Limb (tissue), 2 donors: ENCODE results near the gene QPRT.
"Not testable (repeated sequence)": the region's sequence is repeated elsewhere in the genome, so short reads cannot be mapped to it uniquely, and the experiment has no call there.

Experiments
- DNase-seq, 2 donors: peaks; one replicate each; pipeline ENCODE4 v3.0.0-alpha.2; 2016; ENCODE audit errors: extremely low spot score in 2 of 2

The QPRT gene

DNA sequence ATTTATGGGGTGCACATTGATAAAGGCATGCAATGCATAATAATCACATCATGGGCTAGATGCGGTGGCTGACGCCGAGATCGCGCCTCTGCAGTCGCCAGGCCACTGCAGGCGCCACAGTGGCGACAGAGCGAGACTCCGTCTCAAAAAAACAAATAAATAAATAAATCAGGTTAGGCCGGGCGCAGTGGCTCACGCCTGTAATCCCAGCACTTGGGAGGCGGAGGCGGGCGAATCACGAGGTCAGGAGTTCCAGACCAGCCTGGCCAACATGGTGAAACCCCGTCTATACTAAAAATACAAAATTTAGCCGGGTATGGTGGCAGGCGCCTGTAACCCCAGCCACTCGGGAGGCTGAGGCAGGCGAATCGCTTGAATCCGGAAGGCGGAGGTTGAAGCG is 13.6 kb downstream of the QPRT start:
- DNase-seq = not testable (repeated sequence)

- DNase-seq = peak; percentile 44 to 45
These were observed 15.6 kb downstream of the QPRT start for GRCh38 chr16:29694384-29695195.

GRCh38 chr16:29695675-29696074 is 16.7 kb downstream of the QPRT start:
- not testable (repeated sequence) for DNase-seq

- no peak for DNase-seq
These were observed 17.9 kb downstream of the QPRT start for GRCh38 chr16:29696881-29697331.

GRCh38 chr16:29697391-29697790 is 18.4 kb downstream of the QPRT start:
- DNase-seq = no peak

DNA sequence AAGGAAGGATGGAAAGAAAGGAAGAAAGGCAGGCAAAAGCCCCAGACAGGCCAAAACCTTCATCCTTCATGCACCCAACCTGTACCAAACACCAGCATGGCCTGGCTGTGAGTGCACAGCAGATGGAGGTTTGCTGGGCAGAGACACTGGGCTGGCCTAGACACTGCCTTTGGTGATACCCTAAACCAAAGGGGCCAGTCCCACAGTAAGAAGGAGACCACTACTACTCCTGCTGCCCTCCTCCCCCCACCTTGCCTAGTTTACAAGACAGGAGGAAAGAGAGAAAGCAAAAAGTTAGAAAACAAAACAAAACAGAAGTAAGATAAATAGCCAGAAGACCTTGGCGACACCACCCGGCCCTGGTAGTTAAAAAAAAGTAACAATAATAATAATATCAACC is 19.1 kb downstream of the QPRT start:
- no peak for DNase-seq

- no peak for DNase-seq
These were observed 19.7 kb downstream of the QPRT start for GRCh38 chr16:29698484-29699323.

DNA sequence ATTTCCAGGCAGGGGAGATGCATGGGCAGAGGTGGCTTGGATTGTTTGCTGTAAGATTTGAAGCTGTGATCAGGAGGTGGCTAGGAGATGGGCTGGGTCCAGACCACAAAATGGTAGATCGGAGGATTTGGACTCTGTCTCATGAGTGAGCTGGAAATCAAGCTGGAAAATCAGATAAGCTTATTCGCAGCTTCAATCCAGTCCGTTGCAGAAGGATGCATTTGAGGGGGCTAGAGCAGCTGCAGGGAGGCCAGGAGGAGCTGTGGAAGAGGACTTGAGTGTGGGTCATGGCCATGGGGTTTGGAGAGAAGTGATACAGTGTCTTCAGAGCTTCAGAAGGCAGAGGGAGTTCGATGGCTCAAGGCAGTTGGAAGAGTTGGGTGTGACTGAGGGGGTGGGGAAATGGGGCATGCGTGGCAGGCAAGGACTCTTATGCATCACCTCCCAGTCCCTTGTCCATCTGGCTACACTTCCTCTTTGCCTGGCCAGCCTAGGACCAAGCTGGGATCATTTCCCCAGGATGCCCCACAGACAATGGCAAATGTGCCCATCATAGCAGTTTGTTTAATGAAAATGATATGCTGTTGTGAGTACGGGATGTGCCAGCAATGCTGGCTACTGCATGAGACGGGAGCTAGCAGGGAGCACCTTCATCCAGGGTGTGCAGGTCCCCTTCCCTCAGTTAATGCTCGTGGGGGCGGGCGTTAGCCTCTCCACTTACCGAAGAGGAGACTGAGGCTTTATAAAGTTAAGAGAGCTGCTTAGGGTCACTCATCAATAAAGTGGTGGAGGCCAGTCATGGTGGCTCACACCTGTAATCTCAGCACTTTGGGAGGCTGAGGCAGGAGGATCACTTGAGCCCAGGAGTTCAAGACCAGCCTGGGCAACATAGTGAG is 20.6 kb downstream of the QPRT start:
- no peak for DNase-seq

DNA sequence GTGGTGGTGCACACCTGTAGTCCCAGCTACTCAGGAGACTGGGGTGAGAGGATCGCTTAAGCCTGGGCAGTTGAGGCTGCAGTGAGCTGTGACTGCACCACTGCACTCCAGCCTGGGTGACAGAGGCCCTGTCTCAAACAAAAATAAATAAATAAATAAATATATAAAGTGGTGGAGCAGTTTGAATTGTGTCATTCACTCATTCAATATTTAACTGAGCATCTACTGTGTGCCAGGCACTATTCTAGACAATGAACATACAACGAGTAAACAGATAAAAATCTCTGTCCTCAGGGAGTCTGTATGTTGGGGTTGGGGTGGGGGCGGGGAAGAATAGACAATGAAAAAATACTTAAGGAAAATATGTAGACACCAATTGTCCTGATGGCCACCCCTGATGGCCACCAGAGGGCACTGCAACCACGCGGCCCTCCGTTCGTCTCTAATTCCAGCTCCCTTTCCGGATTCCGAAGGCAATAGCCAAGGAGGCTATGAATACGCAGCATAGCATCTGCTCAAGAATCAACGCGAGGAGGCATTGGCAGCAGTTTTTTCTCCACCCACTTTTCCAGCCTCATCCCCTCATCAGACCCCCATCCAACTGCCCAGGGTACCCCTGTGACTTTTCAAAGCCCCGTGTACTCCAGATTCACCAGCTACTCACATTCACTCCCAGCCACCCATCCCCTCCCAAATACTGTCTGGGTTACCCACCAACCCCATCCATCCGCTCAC is 21.4 kb downstream of the QPRT start:
- DNase-seq = peak; percentile 63 to 75

DNA sequence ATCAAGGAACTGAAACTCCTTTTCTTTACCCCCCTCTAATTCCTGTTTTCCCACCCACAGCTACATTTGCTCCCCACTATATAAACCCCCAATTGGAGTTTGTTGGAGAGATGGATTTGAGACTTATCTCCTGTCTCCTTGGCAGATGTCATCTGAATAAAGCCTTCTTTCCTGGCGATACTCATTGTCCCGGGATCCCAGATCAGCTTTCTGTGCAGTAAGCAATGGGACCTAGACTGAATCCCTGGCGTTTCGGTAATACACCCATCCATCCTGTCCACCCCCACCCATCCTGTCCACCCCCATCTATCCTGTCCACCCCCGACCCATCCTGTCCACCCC is 22.2 kb downstream of the QPRT start:
- no peak for DNase-seq

GRCh38 chr16:29702269-29702668 is 23.3 kb downstream of the QPRT start:
- no peak for DNase-seq

DNA sequence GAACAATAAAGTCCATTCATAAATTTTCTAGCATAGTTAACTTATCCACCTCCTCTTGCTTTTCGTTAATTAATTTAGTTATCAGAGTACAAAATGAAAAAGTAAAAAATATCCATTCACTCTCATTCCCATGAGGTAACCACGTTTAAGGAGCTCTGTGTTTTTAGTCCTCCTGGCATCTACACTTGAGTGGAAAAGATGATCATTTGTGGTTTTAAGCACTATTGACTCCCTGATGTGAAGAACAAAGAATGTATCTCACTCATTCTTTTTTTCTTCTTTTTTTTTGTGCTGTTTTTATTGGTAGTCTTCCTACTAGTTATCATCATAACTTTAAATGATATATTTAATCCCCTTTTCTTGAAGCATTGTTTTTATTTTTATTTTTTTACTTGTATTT is 26.1 kb downstream of the QPRT start:
- DNase-seq = no peak

DNA sequence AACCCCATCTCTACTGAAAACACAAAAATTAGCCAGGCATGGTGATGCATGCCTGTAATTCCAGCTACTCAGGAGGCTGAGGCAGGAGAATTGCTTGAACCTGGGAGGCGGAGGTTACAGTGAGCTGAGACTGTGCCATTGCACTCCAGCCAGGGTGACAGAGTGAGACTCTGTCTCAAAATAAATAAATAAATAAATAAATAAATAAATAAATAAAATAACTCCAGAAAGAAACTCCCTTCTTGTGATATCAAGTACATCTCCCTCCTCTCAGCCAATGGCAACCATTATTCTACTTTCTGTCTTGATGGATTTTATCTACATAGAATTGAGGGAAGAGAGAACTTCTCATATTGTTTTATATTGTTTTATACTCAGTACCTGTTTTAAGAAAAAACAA is 28.2 kb downstream of the QPRT start:
- not testable (repeated sequence) for DNase-seq

DNA sequence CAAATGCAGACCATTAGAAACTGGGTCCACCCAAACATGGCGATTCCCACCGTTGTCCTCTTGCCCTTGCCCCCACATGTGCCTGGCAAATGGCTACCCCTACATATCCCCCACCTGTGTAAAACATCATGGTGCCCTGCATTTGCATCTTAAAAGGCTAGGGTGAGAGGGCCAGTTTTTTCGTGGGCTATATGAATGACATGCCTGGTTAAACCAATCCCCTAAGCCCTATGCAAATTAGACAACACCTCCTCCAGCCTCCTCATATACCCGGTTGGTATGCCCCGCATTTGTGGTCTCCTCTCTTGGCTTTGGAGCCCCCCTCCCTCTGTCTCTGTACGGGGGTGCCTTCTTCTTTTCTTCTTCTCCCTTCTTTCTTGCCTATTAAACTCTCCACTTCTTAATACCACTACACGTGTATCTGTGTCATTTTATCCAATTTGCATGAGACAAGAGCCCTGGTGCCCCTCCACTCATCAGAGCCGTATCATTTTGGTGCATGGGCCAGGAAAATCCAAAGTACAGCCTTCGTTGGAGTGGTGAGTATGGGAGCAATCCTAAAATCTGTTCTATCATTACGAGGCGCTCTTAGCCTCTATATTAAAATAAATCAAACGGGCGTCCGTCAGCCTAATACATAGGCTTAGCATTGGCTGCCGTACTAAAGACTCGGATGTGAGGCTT is 30.1 kb downstream of the QPRT start:
- DNase-seq = no peak

GRCh38 chr16:29709657-29710056 is 30.7 kb downstream of the QPRT start:
- DNase-seq = not testable (repeated sequence)

- peak; percentile 36 to 66 for DNase-seq
These were observed 31.5 kb downstream of the QPRT start for GRCh38 chr16:29710227-29711219.

DNA sequence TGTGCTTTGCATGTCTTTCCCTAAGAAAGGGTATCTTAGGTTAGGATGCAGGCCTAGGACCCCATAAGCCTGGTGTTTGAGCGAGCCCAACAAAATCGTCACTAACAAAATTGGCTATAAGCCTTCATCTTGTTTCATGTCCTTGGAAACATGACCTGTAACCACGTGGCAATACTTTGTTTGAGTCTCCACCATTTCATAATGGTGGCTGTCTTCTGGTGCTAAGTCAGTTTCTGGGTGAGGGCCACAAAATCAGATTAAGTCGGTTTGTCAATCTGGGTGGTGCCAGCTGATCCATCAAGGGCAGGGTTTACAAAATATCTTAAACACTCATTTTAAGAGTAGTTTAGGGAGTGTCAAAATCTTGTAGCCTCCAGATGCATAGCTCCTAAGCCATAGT is 33.8 kb downstream of the QPRT start:
- DNase-seq = no peak

DNA sequence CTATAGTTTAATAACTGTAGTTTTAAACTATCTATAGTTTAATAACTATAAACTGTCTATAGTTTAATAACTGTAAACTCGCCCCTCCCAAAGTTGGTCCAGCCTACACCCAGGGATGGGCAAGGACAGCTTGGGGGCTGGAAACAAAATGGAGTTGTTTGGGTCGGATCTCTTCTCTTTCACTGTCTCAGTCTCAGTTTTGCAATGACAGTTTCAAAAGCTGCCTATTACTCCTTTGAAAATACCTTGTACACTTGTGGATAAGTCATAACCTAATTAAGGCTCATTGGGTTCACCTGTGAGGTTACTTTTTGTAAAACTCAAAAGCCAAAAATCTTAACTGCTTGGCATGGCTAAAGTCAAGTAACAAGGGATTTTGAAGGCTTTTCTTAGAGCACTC is 35.4 kb downstream of the QPRT start:
- no peak for DNase-seq

DNA sequence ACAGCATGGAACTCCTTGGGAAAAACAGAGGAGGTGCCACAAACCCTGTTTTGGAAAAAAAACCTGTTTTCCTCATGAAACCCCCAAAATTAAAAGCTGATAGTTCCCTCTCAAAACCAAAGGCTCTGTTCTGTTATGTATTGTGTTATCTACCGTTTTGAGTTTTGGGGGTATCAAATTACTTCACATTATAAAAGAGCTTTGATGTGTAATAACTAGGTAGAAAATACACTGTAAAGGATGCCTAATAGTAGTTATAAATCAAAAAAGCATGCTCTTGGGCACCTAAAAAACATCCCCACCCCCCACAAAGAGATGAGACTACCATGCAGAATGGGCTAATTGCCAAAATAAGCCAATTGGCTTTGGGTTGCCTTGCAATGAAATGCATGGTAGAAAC is 36.0 kb downstream of the QPRT start:
- DNase-seq = no peak
